GM12875 (cell line): ENCODE data around the gene ITGA2.

ENCODE experiments used
- H3K4me3 ChIP-seq: one replicate; pipeline ENCODE4 v1.5.1; 2011; ENCODE audit warnings: low read depth, low read length, control low read depth
- TF ChIP-seq, protein P1 (sequence below): IDR thresholded peaks from 2 replicates; pipeline ENCODE4 v1.5.1; 2011; ENCODE audit warnings: low read depth, mild to moderate bottlenecking, control low read depth, inconsistent platforms, low read length, moderate library complexity, borderline replicate concordance; ENCODE audit not compliant: insufficient read depth

Gene ITGA2

DNA sequence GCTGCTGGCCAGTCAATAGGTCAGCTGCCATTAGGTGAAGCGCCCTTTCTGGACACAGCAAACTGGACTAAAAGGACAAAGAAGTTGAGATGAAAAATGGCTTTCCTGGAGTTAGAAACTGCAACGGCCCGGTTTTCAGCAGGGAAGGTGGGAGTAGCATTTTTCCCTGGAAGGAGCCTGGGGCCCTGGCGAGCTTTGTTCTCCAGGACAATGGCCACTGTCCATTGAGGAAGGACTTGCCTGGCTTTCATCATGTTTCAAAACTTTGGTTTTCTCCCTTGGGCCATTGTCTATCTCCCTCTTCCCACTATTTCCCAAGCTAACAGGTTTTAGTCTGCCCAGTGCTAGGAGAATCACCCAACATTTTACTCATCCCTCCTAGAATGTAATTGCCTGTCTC is 64.2 kb downstream of the ITGA2 start:
- TF ChIP-seq, protein P1, sequence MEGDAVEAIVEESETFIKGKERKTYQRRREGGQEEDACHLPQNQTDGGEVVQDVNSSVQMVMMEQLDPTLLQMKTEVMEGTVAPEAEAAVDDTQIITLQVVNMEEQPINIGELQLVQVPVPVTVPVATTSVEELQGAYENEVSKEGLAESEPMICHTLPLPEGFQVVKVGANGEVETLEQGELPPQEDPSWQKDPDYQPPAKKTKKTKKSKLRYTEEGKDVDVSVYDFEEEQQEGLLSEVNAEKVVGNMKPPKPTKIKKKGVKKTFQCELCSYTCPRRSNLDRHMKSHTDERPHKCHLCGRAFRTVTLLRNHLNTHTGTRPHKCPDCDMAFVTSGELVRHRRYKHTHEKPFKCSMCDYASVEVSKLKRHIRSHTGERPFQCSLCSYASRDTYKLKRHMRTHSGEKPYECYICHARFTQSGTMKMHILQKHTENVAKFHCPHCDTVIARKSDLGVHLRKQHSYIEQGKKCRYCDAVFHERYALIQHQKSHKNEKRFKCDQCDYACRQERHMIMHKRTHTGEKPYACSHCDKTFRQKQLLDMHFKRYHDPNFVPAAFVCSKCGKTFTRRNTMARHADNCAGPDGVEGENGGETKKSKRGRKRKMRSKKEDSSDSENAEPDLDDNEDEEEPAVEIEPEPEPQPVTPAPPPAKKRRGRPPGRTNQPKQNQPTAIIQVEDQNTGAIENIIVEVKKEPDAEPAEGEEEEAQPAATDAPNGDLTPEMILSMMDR: no peak
- no peak overlapping the region for H3K4me3 ChIP-seq

DNA sequence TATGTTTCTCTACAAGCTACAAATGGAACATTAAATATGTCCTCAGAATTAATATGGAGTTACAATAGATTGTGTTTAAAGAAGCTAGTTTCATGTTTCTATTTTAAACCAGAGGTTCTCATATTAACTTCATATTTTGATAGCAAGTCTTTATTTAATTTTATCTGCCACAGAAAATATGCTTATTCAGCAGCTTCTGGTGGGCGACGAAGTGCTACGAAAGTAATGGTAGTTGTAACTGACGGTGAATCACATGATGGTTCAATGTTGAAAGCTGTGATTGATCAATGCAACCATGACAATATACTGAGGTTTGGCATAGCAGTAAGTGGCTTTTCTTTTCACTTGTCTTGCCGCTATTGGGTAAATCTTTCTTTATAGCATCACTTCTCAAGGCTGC is 66.2 kb downstream of the ITGA2 start:
- TF ChIP-seq, protein P1: no peak
- no peak overlapping the region for H3K4me3 ChIP-seq

DNA sequence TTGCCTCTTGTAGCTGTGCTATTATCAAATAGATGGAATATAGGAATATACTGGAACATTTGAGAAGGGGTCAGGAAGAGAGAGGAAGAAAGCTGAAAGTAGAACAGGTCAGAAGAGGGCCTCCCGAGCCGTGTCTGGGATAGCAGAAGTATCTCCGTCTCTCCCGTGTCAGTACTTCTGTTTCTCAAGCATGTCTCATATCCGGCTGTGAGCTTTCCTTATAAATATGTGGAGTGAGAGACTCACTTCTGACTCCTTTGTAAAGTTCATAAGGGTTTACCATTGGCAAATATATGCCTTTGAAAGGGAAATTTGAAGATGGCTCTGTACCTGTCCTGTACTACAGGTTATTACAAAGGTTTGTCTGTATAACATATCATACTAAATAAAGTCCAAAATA is 70.1 kb downstream of the ITGA2 start:
- TF ChIP-seq, protein P1: no peak
- no peak overlapping the region for H3K4me3 ChIP-seq

DNA sequence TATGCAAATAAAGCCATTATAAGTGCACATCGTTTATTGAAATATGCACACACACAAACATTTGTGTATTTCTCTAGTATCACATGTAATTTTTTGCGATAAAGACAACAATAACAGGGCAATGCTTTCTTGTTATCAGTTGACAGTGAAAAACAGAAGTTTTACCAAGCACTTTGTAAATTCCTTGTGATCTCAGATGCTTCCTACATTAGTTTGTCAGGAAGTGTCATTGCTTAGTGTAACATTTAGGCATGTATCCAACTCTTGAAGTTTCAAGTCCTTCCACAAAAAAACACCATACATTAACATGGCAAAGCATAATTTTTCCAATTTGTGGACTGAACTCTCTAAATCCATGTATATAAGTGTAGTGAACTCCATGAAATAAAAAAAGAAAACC is 74.0 kb downstream of the ITGA2 start:
- TF ChIP-seq, protein P1: no peak
- H3K4me3 ChIP-seq: no peak overlapping the region

DNA sequence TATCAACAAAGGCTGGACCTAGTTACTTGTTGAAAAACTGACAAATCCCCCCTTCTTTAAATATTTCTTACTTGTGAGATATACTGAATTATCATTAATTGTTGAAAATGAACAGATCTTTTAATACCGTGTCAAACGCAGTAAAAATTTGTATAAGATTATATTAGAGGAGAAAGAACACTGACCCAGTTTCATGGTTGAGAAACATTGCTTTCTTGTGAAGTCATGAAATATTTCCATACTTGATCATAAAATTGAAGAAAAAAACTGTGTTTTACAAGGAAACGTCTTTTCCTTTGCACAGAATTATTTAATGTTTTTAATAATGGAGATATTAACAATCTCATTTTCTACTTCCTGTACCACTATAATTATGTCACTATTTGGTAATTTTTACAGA is 74.6 kb downstream of the ITGA2 start:
- no peak overlapping the region for H3K4me3 ChIP-seq
- TF ChIP-seq, protein P1: no peak

DNA sequence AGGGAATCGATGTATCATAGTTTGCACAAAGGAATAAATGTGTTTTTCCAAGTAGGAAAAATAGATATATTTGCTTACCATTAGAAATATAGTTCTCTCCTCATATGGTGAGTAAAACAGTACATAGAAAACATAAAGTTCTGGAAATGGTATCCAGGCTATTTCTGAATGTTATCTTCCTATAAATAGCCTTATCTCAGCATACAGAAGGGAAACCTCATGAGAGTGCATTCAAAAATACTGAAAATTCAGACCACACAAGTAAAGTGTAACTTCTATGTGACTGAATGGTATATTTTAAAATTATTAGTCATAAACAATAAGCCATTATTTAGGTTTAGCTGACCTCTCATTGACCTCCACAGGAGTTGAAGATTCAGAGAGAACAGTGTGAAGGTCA is 76.9 kb downstream of the ITGA2 start:
- H3K4me3 ChIP-seq: no peak overlapping the region
- TF ChIP-seq, protein P1: no peak

DNA sequence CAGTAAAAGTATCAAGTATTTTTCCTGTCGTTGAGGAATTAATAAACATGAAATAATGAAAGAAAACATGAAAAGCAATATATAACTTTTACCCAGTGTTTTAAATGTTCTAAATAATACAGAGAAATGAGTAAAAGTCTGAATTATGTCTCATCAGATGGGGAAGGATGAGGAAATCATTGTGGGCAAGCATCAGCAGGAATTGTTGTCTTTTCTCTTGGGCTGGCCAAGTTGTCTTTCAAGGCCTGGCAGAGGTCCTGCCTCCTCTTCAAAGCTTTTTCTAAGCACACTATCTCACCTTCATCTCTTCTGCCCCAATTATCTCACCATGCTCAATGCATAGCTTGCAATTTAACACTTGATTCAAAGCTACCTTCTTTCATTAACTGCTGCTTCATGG is 78.5 kb downstream of the ITGA2 start:
- no peak overlapping the region for H3K4me3 ChIP-seq
- TF ChIP-seq, protein P1: no peak
